ENCODE measurements around the gene RBM19. TPM values are rescaled to one million over a fixed set of nuclear protein-coding genes. Genes with fewer than 3 reads are reported as not detected.

Gene RBM19
- total RNA-seq, 1 donor from 2014 or later: 13.5 TPM

GRCh38 chr12:113887906-113888305, 78.2 kb downstream of the RBM19 start:
- ATAC-seq: no peak

GRCh38 chr12:113886721-113887120, 79.4 kb downstream of the RBM19 start:
- ATAC-seq (no peak), DNase-seq (ENCODE audit: low spot score) (no peak)

More at GRCh38 chr12:113887906-113888305, 78.2 kb downstream of the RBM19 start:
- no peak for DNase-seq (ENCODE audit: low spot score)

DNA sequence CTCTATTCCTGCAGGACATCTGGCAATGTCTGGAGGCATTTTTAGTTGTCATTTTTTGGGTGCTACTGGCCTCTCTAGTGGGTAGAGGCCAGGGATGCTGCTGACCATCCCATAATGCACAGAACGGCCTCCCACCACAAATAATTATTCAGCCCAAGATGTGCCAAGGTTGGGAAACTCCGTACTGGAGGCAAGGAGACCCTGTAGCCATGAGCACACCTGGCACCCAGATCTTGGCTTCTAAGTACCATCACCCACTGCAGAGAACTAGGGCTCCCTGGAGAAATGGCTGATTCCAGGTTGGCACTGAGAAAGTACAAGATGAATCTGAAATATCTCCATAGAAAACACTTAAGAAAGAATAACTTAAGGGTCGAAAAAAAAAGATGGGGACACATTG, 81.7 kb downstream of the RBM19 start:
- DNase-seq (ENCODE audit: low spot score) (no peak), ATAC-seq (no peak)

- no peak for ATAC-seq
- no peak for DNase-seq (ENCODE audit: low spot score)
These were observed 83.4 kb downstream of the RBM19 start for GRCh38 chr12:113882690-113883089.

DNA sequence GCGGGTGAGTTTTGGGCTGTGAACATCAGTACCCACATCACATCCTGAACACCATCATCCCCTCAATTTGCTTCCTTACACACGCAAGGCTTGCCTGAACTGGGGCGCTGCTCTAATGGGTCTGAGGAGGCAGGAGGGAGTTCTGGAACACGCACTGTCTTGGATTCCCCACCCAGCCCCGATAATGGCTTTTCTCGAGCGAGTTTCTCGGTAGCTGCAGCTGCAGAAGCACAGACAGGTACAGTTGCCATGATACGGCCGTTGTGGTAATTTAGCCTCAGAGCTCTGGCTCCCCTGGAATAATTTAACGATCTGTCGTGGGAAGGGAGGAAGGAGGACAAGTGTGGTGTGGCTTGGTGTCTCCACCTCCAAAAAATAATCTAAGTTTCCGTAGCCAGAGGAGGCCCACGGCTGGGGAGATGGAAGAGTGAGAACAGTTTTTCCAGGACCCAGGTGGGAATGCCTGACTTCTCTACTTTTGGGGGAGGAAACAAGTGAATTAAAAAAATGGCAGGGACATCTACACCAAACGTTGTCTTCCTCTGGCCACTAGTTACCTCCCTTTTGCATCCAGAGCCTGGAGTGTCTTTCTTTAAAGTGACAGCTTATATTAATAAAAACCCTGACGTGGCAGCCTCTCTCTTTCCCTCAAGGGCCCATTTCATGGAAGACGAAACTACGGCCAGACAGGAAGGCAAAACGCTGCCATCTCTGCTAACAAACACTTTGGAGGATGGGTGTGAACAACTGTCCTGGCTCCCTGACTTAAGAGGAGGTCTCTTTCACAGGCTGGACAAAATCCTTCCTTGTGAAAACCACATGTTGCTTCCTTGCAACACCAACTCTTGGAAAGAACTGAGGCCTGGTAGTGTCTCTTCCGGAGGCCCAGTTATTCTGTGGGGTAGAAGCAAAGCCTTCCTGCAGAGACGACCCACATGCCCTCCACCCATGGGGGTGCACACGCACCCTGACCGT, 84.8 kb downstream of the RBM19 start:
- DNase-seq (ENCODE audit: low spot score) (no peak), ATAC-seq (no peak)

DNA sequence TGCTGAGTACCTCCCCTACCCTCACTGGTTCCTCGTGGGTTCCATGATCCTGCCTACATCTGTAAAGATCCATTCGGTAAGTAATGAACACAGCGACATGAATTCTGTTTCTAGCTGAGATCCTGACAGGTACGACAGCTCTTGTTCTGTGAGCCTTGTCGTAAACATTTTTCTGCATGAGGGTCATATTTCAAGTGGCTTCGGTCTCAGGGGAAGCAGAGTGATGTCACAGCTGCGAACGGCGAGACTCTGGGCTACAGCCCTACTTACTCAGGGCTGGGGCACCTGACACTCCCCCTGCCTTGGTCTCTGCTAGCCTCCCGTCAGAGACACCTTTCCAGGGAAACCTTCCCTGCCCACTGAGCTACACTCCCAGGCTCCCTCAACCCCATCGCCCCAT, 85.8 kb downstream of the RBM19 start:
- DNase-seq (ENCODE audit: low spot score): no peak
- ATAC-seq: no peak

GRCh38 chr12:113879658-113880057, 86.5 kb downstream of the RBM19 start:
- ATAC-seq: no peak
- DNase-seq (ENCODE audit: low spot score): no peak

GRCh38 chr12:113877607-113878006, 88.5 kb downstream of the RBM19 start:
- DNase-seq (ENCODE audit: low spot score) (no peak), ATAC-seq (no peak)

GRCh38 chr12:113876160-113876559, 90.0 kb downstream of the RBM19 start:
- ATAC-seq: no peak
- no peak for DNase-seq (ENCODE audit: low spot score)

DNA sequence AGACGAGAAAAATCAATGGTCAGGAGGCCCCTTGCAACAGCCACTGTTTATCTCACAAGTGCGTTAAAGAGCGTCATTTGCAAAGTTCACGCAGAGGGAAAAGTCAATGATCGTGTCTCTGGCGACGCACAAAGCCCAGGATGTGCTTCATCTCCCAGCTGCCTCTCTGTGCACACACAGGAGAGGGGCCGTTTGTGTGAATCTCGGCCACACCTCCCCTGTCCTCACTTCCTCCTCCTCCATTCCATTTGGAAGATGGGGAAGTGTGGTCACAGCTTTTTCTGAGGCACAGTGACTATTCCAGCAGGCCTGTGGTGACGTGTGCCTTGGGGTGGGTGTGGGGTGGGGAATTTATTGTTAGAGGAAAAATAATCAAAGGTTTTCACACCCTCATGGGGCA, 90.4 kb downstream of the RBM19 start:
- DNase-seq (ENCODE audit: low spot score): no peak
- ATAC-seq: no peak

DNA sequence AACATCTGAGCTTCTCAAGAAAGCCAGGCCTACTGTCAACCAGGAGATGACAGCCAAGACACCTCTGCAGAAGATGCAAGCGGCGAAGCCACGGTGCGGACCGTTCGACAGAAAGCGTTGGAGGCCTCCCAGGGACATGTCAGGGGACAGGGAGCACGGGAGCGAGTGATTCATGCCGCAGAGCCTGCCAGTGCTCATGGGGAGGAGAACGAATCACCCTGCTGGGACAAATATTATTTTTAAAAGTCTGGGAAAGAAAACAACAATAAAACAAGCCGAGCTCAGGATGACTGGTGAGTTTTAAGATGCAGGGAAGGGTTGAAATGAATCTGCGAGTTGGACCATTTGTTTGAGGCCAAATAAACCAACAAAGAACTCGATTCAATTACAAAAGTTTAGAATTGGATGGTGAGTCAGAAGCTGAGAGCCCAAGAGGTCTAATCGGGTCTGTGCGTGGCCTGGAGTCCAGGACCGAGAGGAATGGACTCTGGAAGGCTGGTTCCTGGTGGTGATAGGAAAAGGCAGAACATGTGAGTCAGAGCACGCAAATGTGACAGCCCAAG, 91.0 kb downstream of the RBM19 start:
- ATAC-seq (no peak), DNase-seq (ENCODE audit: low spot score) (no peak)

- DNase-seq (ENCODE audit: low spot score): no peak
These were observed 91.8 kb downstream of the RBM19 start for GRCh38 chr12:113874326-113874725.

GRCh38 chr12:113873740-113874139, 92.4 kb downstream of the RBM19 start:
- DNase-seq (ENCODE audit: low spot score): no peak
- ATAC-seq: no peak

More at GRCh38 chr12:113874326-113874725, 91.8 kb downstream of the RBM19 start:
- no peak for ATAC-seq

- no peak for ATAC-seq
- no peak for DNase-seq (ENCODE audit: low spot score)
These were observed 95.2 kb downstream of the RBM19 start for GRCh38 chr12:113870890-113871289.

DNA sequence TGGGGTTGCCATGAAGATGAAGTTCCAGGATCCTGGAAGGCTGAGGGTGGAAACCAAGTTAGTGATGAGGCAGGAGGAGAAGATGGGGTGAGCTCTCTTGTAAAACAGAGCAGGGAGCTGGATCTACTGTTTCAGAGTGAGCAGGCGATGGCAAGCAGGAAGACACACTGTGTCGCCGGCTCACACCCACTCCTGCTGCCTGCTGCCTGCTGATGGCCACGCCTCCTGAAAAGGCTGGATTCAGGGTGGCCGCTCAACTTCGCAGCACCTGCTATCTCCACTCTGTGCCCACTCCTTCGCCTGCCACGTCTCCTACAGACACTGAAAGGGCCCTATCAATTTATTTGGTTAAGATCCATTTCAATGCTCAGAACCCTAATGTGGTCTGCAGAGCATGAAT, 96.1 kb downstream of the RBM19 start:
- DNase-seq (ENCODE audit: low spot score) (no peak), ATAC-seq (no peak)

- no peak for ATAC-seq
These were observed 97.8 kb downstream of the RBM19 start for GRCh38 chr12:113868365-113868764.

GRCh38 chr12:113867258-113867657, 98.9 kb downstream of the RBM19 start:
- DNase-seq (ENCODE audit: low spot score) (no peak), ATAC-seq (no peak)

More at GRCh38 chr12:113868365-113868764, 97.8 kb downstream of the RBM19 start:
- DNase-seq (ENCODE audit: low spot score): no peak

GRCh38 chr12:113866496-113866895, 99.6 kb downstream of the RBM19 start:
- ATAC-seq: no peak
- DNase-seq (ENCODE audit: low spot score): no peak

DNA sequence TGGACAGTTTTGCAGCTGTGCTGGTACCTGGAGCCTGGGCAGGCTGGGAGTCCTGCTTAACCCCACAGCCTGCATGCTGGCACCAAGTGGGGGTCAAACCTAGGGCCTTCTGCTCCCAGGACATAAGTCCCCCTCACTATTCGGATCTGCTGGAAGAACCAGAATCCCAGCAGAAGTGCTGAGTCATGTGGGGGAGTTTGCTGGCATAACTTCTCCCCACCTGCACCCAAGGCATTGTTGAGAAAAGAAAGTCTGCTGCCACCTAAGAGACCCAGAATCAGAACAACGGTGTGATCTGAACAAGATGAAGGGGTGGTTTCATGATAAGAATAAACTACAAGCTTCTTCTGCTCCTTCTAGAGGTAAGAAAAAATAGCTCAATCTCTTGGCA, 102.7 kb downstream of the RBM19 start:
- DNase-seq (ENCODE audit: low spot score) (no peak), ATAC-seq (no peak)

- ATAC-seq (no peak), DNase-seq (ENCODE audit: low spot score) (no peak)
These were observed 103.3 kb downstream of the RBM19 start for GRCh38 chr12:113862590-113863454.

GRCh38 chr12:113861708-113862312, 104.3 kb downstream of the RBM19 start:
- ATAC-seq: no peak

More at GRCh38 chr12:113861708-113862312, 104.3 kb downstream of the RBM19 start:
- no peak for DNase-seq (ENCODE audit: low spot score)

Data from left lobe of liver (tissue), 2 donors.